Calu3 (cell line): ENCODE measurements around the gene SERTAD4. TPM values are rescaled to one million over a fixed set of nuclear protein-coding genes. Genes with fewer than 3 reads are reported as not detected.

ENCODE experiments used
- BruUV-seq: library from RNA; stranded (reverse); fragments of 400-500 nt; replicated peaks from 2 replicates; lab custom pipeline; 2021; lab: Mats Ljungman, UMichigan
- CTCF ChIA-PET: fragments of 300-600 bp; sonication (Branson Sonifier 250); formaldehyde crosslinking; loops from one replicate; lab custom pipeline; 2022; ENCODE audit warnings: antibody characterized with exemption; lab: Charles Lee
- DNase-seq: peaks from one replicate; pipeline ENCODE4 v3.0.0; 2022
- H3K27ac Mint-ChIP-seq: one replicate; pipeline ENCODE4 v1.8.0; 2022; ENCODE audit warnings: mixed read lengths; ENCODE audit not compliant: unreplicated experiment
- H3K27me3 Mint-ChIP-seq: one replicate; pipeline ENCODE4 v1.8.0; 2022; ENCODE audit warnings: mixed read lengths; ENCODE audit not compliant: unreplicated experiment
- H3K36me3 Mint-ChIP-seq: one replicate; pipeline ENCODE4 v1.8.0; 2022; ENCODE audit warnings: mild to moderate bottlenecking, moderate library complexity, mixed read lengths; ENCODE audit not compliant: insufficient read depth, unreplicated experiment
- H3K4me1 Mint-ChIP-seq: one replicate; pipeline ENCODE4 v1.8.0; 2022; ENCODE audit warnings: mild to moderate bottlenecking, low read depth, mixed read lengths; ENCODE audit not compliant: unreplicated experiment
- H3K4me3 Mint-ChIP-seq: one replicate; pipeline ENCODE4 v1.8.0; 2022; ENCODE audit warnings: mild to moderate bottlenecking, low read depth, moderate library complexity, mixed read lengths; ENCODE audit not compliant: unreplicated experiment
- H3K9me3 Mint-ChIP-seq: one replicate; pipeline ENCODE4 v1.8.0; 2022; ENCODE audit warnings: low read depth, mixed read lengths; ENCODE audit not compliant: unreplicated experiment
- intact Hi-C: fragments of 100-400 bp; cut with micrococcal nuclease; formaldehyde crosslinking; loops from one replicate; pipeline ENCODE4 v1.10.0; 2022; ENCODE audit not compliant: unreplicated experiment
- total RNA-seq: library from RNA; stranded (reverse); gene quantifications from 2 replicates; pipeline ENCODE4 v1.2.3, GENCODE V29; 2022
- TF ChIP-seq, protein P1 (sequence below): fragments of 200-600 bp; IDR thresholded peaks from one replicate; pipeline ENCODE4 v1.8.0; 2022; ENCODE audit warnings: antibody characterized with exemption; ENCODE audit not compliant: unreplicated experiment

Gene SERTAD4
- total RNA-seq, 1 experiment from 2014 or later, result 14.7 TPM

DNA sequence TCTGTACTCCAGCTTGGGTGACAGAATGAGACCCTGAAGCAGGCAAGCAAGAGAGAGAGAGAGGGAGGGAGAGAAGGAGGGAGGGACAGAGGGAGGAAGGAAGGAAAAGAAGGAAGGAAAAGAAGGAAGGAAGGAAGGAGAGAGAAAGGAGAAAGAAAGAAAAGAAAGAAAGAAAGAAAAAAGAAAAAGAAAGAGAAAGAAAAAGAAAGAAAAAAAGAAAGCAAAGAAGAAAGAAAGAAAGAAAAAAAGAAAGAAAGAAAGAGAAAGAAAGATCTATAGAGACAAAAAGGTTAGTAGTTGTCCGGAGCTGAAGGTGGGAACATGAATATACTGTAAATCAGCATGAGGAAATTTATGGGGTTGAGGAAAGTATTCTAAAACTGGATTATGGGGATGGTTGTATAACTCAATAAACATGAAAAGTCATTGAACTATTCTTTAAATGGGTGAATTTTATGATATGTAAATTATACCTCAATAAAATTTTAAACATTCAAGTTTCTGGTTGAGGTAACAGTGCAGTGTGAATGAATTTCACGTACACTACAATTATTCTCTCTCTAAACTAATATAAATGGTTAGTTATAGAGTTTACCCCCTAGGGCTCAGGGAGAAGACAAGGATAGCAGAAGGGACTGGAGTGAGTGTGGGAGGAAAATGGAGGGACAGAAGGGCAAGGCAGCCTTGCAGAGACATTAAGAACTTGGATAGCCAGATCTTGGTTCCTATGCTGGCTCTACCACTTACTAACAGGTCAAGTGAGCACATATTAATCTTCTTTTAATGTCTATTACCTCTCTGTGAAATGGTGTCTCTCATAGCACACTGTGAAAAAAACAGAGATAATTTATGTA lies 24.8 kb upstream of the SERTAD4 start:
- H3K27me3 Mint-ChIP-seq, result no peaks in the 10 kb centered on the region
- H3K4me3 Mint-ChIP-seq, result no peak overlapping the region
- no peak for DNase-seq
- CTCF ChIA-PET, result no interaction called here
- no peaks in the 10 kb centered on the region for H3K9me3 Mint-ChIP-seq
- TF ChIP-seq, protein P1, sequence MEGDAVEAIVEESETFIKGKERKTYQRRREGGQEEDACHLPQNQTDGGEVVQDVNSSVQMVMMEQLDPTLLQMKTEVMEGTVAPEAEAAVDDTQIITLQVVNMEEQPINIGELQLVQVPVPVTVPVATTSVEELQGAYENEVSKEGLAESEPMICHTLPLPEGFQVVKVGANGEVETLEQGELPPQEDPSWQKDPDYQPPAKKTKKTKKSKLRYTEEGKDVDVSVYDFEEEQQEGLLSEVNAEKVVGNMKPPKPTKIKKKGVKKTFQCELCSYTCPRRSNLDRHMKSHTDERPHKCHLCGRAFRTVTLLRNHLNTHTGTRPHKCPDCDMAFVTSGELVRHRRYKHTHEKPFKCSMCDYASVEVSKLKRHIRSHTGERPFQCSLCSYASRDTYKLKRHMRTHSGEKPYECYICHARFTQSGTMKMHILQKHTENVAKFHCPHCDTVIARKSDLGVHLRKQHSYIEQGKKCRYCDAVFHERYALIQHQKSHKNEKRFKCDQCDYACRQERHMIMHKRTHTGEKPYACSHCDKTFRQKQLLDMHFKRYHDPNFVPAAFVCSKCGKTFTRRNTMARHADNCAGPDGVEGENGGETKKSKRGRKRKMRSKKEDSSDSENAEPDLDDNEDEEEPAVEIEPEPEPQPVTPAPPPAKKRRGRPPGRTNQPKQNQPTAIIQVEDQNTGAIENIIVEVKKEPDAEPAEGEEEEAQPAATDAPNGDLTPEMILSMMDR, result no peak
- no TSS peak for BruUV-seq
- H3K36me3 Mint-ChIP-seq, result no peaks in the 10 kb centered on the region
- H3K27ac Mint-ChIP-seq, result no peak overlapping the region
- no peaks in the 10 kb centered on the region for H3K4me1 Mint-ChIP-seq
- intact Hi-C loops, result no loop called here

- Mint-ChIP-seq H3K9me3 (no peaks in the 10 kb centered on the region), H3K4me1 (no peaks in the 10 kb centered on the region), H3K27me3 (no peaks in the 10 kb centered on the region), H3K36me3 (no peaks in the 10 kb centered on the region), H3K27ac (no peak overlapping the region), H3K4me3 (no peak overlapping the region)
- CTCF ChIA-PET, result no interaction called here
- BruUV-seq, result no TSS peak
- intact Hi-C loops, result no loop called here
- DNase-seq, result no peak
- TF ChIP-seq, protein P1, result no peak
Measured at GRCh38 chr1:210213335-210213734, 19.3 kb upstream of the SERTAD4 start.

GRCh38 chr1:210214573-210215409 lies 17.8 kb upstream of the SERTAD4 start:
- no peak overlapping the region for H3K4me3 Mint-ChIP-seq
- TF ChIP-seq, protein P1, result no peak
- no peak overlapping the region for H3K27ac Mint-ChIP-seq
- H3K9me3 Mint-ChIP-seq, result no peaks in the 10 kb centered on the region
- DNase-seq, result no peak
- CTCF ChIA-PET, result interaction anchor here (0.6 kb wide), 1 partner anchor 47 kb away, joined by 3 read pairs; no protein-coding TSS in a partner anchor
- H3K27me3 Mint-ChIP-seq, result no peaks in the 10 kb centered on the region
- H3K36me3 Mint-ChIP-seq, result no peaks in the 10 kb centered on the region
- no TSS peak for BruUV-seq
- intact Hi-C loops, result no loop called here
- no peaks in the 10 kb centered on the region for H3K4me1 Mint-ChIP-seq

- Mint-ChIP-seq H3K9me3 (no peaks in the 10 kb centered on the region), H3K27ac (no peak overlapping the region), H3K36me3 (no peaks in the 10 kb centered on the region), H3K27me3 (no peaks in the 10 kb centered on the region), H3K4me3 (no peak overlapping the region), H3K4me1 (peaks cover 6% of the 10 kb centered on the region)
- BruUV-seq, result no TSS peak
- TF ChIP-seq, protein P1, result no peak
- DNase-seq, result no peak
- intact Hi-C loops, result no loop called here
- CTCF ChIA-PET, result no interaction called here
Measured at GRCh38 chr1:210217482-210217881, 15.1 kb upstream of the SERTAD4 start.
